Measurements from ENCODE around the gene IL2RG.

IL2RG gene

GRCh38 chrX:71111921-71112431 is 599 bp upstream of the IL2RG start:
- Histone ChIP-seq H3K27ac (ENCODE audit: poor library complexity, severe bottlenecking) (no peak overlapping the region), H3K36me3 (ENCODE audit: low read depth) (no peaks in the 10 kb centered on the region), H3K4me1 (ENCODE audit: insufficient read depth, poor library complexity, severe bottlenecking) (no peaks in the 10 kb centered on the region), H3K27me3 (ENCODE audit: insufficient read depth, poor library complexity, severe bottlenecking) (no peaks in the 10 kb centered on the region), H3K9me3 (ENCODE audit: severe bottlenecking) (no peaks in the 10 kb centered on the region), H3K4me3 (ENCODE audit: severe bottlenecking) (no peak overlapping the region)
- TF ChIP-seq CTCF (IDR thresholded peaks at IDR 0.05; ENCODE audit: poor library complexity, severe bottlenecking) = no peak
- no peak for ATAC-seq (ENCODE audit: low read depth)
- DNase-seq (ENCODE audit: low spot score) = no peak

GRCh38 chrX:71109051-71109450 is 2.3 kb downstream of the IL2RG start:
- ATAC-seq (ENCODE audit: low read depth) (no peak), DNase-seq (ENCODE audit: low spot score) (no peak)
- H3K36me3 ChIP-seq (ENCODE audit: low read depth) = no peaks in the 10 kb centered on the region
- TF ChIP-seq CTCF (IDR thresholded peaks at IDR 0.05; ENCODE audit: poor library complexity, severe bottlenecking) = no peak
- no peaks in the 10 kb centered on the region for H3K27me3 ChIP-seq (ENCODE audit: insufficient read depth, poor library complexity, severe bottlenecking)
- no peak overlapping the region for H3K4me3 ChIP-seq (ENCODE audit: severe bottlenecking)
- H3K27ac ChIP-seq (ENCODE audit: poor library complexity, severe bottlenecking) = no peak overlapping the region
- H3K9me3 ChIP-seq (ENCODE audit: severe bottlenecking) = no peaks in the 10 kb centered on the region
- no peaks in the 10 kb centered on the region for H3K4me1 ChIP-seq (ENCODE audit: insufficient read depth, poor library complexity, severe bottlenecking)

- H3K27me3 ChIP-seq (ENCODE audit: insufficient read depth, poor library complexity, severe bottlenecking) = no peaks in the 10 kb centered on the region
- no peak for ATAC-seq (ENCODE audit: low read depth)
- no peaks in the 10 kb centered on the region for H3K9me3 ChIP-seq (ENCODE audit: severe bottlenecking)
- no peak for DNase-seq (ENCODE audit: low spot score)
- no peak overlapping the region for H3K27ac ChIP-seq (ENCODE audit: poor library complexity, severe bottlenecking)
- no peaks in the 10 kb centered on the region for H3K36me3 ChIP-seq (ENCODE audit: low read depth)
- no peak overlapping the region for H3K4me3 ChIP-seq (ENCODE audit: severe bottlenecking)
- no peaks in the 10 kb centered on the region for H3K4me1 ChIP-seq (ENCODE audit: insufficient read depth, poor library complexity, severe bottlenecking)
- no peak for TF ChIP-seq CTCF (IDR thresholded peaks at IDR 0.05; ENCODE audit: poor library complexity, severe bottlenecking)
These were observed 3.5 kb downstream of the IL2RG start for GRCh38 chrX:71107762-71108360.

GRCh38 chrX:71107245-71107644 is 4.1 kb downstream of the IL2RG start:
- no peaks in the 10 kb centered on the region for H3K4me1 ChIP-seq (ENCODE audit: insufficient read depth, poor library complexity, severe bottlenecking)
- ATAC-seq (ENCODE audit: low read depth) = no peak
- TF ChIP-seq CTCF (IDR thresholded peaks at IDR 0.05; ENCODE audit: poor library complexity, severe bottlenecking) = no peak

GRCh38 chrX:71106427-71106826 is 5.0 kb downstream of the IL2RG start, which contains the start of gene CXorf65:
Gene CXorf65, minus strand, starts transcription at chrX:71106740. Its CDS starts 184 bp downstream, at chrX:71106556.
- Histone ChIP-seq H3K9me3 (ENCODE audit: severe bottlenecking) (no peaks in the 10 kb centered on the region), H3K4me3 (ENCODE audit: severe bottlenecking) (no peak within 1 kb of the TSS), H3K4me1 (ENCODE audit: insufficient read depth, poor library complexity, severe bottlenecking) (no peaks in the 10 kb centered on the region), H3K27ac (ENCODE audit: poor library complexity, severe bottlenecking) (no peak within 1 kb of the TSS), H3K27me3 (ENCODE audit: insufficient read depth, poor library complexity, severe bottlenecking) (no peaks in the 10 kb centered on the region), H3K36me3 (ENCODE audit: low read depth) (no peaks in the 10 kb centered on the region)
- no peak for DNase-seq (ENCODE audit: low spot score)
- no peak for ATAC-seq (ENCODE audit: low read depth)
- TF ChIP-seq CTCF (IDR thresholded peaks at IDR 0.05; ENCODE audit: poor library complexity, severe bottlenecking) = no peak

More at GRCh38 chrX:71107245-71107644, 4.1 kb downstream of the IL2RG start:
- Histone ChIP-seq H3K36me3 (ENCODE audit: low read depth) (no peaks in the 10 kb centered on the region), H3K27me3 (ENCODE audit: insufficient read depth, poor library complexity, severe bottlenecking) (no peaks in the 10 kb centered on the region), H3K27ac (ENCODE audit: poor library complexity, severe bottlenecking) (no peak overlapping the region), H3K9me3 (ENCODE audit: severe bottlenecking) (no peaks in the 10 kb centered on the region), H3K4me3 (ENCODE audit: severe bottlenecking) (no peak overlapping the region)
- no peak for DNase-seq (ENCODE audit: low spot score)
